Hindlimb muscle (tissue), 1 donor: ENCODE data around the gene MMP25. TPM values are rescaled to one million over a fixed set of nuclear protein-coding genes. Genes with fewer than 3 reads are reported as not detected.
"Not testable (repeated sequence)": the region's sequence is repeated elsewhere in the genome, so short reads cannot be mapped to it uniquely, and the experiment has no call there.

ENCODE experiments used
- DNase-seq: peaks from one replicate; pipeline ENCODE4 v3.0.0-alpha.2; 2013
- polyA plus RNA-seq: library from polyadenylated mRNA; unstranded; fragments of 120-200 nt; gene quantifications from one replicate; pipeline ENCODE4 v1.2.1, GENCODE V29; 2013; ENCODE audit not compliant: insufficient read length

The MMP25 gene
- polyA plus RNA-seq, 1 donor: 2.1 TPM

DNA sequence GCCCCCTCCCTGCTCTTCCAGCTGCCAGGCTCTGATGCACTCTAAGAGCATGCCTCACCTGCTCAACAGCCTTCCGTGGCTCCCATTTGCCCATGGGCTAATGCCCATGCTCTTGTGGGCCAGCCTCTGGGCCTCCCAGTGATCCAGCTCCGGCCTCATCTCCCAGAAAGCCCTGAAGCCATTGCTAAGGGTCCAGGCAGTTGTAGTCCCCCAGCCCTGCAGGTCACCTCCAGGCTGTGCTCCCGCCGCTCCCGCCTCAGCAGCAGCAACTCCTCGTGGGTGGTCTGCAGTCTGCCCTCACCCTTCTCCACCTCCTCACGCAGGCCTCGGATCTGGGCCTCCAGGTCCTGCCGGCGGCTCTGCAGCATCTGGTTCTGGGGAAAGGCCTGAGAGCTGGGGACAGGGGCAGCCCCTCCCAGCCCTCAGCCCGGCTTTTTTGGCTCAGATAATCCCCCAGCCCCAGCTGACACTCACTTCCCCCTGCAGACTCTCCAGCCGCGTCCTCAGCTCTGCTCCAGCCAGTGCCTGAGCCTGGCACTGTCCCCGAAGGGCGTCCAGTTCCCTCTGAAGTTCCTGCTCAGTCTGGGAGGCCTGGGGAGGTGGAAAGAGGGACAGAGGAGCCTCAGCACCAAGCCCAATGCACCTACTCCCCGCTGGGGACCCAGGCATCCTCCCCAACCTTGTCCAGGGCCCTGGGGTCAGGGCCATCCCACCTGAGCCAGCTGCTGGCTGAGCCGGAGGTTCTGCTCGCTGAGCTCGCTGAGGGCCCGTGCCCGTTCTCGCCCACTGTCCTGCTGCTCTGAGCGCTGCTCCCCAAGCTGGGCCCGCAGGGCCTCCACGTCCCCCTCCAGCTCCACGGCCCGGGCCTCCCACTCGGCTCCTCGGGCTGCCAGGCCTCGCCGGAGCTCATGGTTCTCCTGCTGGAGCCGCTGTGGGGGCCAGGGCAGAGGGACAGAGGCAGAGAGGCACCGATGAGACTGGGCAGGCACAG is 15.8 kb upstream of the MMP25 start:
- DNase-seq: no peak

GRCh38 chr16:3032624-3033023 is 13.7 kb upstream of the MMP25 start:
- DNase-seq: no peak

- DNase-seq: no peak
These were observed 10.9 kb upstream of the MMP25 start for GRCh38 chr16:3035289-3035971.

DNA sequence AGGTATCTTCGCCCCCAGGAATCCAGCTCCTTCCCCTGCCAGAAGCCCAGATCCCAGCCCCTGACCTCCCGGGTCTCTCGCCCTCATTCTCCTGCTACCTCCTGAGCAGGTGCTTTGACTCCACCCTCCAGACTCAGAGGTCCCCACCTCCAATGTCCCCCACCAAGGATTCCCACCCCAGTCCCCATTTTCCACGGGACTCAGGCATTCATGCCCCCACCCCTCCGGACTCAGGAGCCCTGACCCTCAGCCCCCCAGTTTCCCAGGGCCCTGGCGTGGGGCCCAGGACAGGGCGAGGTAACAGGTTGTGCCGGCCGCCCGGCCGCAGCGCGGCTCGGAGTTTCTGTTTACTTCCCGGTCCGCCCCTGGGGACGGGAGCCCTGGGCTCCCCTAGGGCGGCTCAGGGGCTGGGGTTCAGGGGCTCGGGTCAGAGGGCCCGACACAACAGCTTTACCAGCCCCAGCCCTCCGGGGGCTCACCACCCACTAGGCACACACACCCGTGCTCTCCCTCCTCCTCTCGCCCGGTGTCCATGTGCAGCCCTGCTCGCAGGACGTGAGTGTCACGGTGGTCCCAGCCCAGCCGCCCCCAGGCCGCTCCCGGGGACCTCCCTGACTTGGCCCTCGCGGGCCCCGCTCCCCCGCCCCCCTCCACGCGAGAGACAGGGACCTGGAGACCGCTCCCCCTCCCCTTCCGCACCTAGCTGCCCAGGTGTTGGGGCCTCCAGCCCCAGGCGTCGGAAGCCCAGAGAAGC is 10.2 kb upstream of the MMP25 start:
- no peak for DNase-seq

DNA sequence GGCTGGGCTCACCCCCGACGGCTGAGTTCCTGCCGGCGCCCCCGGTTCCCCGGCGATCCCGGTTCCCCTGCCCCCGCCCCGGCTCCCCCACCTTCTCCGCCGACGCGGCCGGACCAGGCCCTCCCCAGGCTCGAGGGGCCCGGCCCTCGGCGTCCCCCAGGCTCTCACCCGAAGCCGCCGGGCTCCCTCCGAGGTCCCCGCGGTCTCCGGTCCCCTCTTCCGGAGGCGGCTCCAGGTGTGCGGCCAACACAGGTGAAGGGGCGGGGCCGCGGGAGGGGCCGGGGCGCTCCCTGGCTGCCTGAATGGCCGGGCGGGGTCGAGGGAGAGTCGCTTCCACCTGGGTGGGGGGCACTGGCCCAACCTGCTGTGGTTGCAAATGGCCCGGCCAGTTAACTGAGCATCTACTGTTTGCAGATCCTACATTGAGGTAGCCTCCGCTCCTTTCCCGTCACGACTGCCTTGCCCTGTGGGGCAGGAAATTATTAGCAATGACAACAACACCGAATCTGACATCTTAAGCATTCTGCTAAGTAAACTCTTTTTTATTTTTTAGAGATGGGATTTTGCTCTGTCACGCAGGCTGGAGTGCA is 9.5 kb upstream of the MMP25 start, which contains the start of gene BICDL2:
BICDL2 (minus strand) TSS at position 219 of the 590 bp plus-strand sequence. CDS start 1,448 bp downstream, outside the sequence.
- no peak for DNase-seq

DNA sequence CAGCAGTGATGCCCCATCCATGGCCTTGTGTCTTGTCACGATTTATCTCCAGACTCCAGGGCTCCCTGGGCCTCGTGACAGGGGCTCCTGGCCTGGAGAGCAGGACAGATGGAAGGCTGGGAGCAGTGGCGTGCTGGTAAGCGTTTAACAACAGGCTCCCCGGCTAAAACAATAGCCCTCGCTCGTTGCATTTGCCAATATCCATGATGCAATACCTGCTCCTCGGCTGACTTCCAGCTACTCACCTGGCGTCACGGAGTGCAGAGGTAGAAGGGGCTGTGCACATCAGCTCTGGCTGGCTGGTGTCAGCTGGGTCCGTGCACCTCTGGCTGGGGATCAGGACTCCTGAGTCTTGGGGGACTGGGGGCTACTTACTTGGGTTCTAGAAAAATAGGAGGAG is 8.1 kb upstream of the MMP25 start:
- DNase-seq: no peak

DNA sequence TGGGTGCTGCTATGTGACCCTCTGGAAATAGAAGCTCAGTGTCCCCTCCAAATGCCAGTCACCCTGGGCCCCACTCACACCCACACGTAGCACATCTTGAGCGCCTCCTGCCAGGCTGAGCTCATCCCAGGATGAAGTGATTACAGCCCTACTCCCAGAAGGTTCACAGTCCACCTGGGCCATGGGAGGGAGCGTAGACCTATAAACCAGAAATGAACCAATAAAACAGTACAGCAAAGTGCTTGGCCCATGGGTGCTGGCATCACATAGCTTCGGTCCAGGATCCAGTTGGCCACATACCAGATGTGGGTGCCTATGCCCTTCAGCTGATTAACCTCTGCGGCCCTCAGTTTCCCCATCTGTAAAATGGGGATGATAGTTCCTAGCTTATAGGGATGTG is 7.5 kb upstream of the MMP25 start:
- DNase-seq: no peak

GRCh38 chr16:3042376-3042775 is 4.0 kb upstream of the MMP25 start:
- DNase-seq: no peak

DNA sequence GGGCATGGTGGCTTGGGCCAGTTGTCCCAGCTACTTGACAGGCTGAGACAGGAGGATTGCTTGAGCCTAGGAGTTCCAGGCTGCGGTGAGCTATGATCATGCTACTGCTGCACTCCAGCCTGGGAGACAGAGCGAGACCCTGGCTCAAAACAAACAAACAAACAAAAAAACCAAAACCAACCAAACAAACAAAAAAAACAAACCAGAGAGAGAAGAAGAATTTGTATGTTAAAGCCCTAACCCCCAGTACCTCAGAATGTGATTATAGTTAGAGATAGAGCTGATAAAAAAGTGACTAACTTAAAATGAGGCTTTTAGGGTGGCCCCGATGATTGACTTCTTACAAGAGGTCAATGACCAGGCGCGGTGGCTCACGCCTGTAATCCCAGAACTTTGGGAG is 1.7 kb upstream of the MMP25 start:
- no peak for DNase-seq

- DNase-seq: no peak
These were observed 453 bp downstream of the MMP25 start for GRCh38 chr16:3046641-3047386.

DNA sequence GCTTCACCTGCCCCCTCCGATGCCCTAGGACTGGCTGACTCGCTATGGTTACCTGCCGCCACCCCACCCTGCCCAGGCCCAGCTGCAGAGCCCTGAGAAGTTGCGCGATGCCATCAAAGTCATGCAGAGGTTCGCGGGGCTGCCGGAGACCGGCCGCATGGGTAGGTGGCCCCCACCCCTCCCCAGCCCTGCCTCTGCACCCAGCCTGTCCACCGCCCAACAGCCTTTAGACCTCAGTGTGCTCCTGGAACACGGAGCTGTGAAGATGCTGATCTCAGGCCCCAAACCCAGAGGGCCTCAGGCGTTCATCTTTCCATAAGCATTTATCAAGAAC is 993 bp downstream of the MMP25 start:
- no peak for DNase-seq

- no peak for DNase-seq
These were observed 3.6 kb downstream of the MMP25 start for GRCh38 chr16:3049921-3050481.

DNA sequence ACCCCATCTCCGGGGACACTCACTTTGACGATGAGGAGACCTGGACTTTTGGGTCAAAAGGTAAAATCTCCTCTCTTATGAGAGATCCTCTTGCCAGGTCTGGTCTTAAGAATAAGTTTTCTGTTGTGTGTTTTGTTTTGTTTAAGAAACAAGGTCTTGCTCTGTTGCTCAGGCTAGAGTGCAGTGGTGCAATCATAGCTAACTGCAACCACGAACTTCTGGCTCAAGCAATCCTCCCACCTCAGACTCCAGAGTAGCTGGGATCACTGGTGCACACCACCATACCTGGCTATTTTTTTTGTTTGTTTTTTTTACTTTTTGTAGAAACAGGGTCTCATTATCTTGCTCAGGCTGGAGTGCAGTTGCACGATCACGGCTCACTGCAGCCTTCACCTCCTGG is 4.1 kb downstream of the MMP25 start:
- DNase-seq: no peak

- no peak for DNase-seq
These were observed 4.6 kb downstream of the MMP25 start for GRCh38 chr16:3051009-3051408.

DNA sequence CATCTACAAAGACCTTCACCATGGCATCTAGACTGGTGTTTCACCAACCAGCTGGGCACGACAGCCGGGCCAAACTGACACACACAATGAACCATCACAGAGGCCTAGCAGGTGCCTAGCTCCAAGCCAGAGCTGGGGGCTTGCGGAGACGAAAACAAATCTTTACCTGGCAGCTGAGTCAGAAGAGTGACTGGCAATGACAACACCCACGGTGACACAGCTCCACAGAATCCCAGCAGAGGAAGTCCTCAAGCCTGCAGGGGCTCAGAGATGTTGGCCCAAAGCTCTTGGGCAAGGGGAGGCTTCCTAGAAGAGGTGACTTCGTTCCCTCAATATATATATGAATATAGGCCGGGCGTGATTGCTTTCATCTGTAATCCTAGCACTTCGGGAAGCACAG is 5.1 kb downstream of the MMP25 start:
- no peak for DNase-seq

DNA sequence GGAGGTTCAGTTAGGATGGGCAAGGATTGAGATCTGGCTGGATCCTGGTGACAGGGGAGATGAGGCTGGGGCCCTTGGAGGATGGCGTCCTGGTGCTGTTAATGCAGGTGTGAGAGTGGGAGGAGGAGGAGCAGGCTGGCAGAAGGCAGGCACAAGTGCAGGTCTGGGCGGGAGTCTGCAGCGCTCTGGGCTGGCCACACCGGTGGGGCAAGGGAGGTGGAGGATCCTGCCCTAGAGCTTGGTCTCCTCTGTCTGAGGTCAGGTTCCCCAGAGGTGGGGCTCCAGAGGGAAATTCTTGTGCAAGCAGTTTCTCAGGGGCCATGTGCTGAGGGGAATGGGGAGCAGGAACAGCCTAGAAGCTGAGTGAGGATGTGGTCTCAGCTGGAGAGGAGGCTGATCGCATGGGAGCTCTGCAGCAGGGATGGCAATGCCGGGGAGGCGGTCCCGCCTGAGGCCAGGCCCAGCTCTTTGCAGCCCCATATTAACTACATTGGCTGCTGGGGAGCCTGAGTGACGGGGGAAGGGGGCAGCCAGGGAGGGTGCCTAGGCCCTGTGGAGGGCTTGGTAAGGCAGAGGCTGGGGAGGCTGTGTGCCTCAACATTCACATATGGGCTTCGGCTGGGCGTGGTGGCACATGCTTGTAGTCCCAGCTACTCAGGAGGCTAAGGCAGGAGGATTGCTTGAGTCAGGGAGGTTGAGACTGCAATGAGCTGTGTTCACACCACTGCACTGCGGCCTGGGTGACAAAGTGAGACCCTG is 6.4 kb downstream of the MMP25 start:
- not testable (repeated sequence) for DNase-seq

- DNase-seq: not testable (repeated sequence)
These were observed 7.0 kb downstream of the MMP25 start for GRCh38 chr16:3053330-3053710.

DNA sequence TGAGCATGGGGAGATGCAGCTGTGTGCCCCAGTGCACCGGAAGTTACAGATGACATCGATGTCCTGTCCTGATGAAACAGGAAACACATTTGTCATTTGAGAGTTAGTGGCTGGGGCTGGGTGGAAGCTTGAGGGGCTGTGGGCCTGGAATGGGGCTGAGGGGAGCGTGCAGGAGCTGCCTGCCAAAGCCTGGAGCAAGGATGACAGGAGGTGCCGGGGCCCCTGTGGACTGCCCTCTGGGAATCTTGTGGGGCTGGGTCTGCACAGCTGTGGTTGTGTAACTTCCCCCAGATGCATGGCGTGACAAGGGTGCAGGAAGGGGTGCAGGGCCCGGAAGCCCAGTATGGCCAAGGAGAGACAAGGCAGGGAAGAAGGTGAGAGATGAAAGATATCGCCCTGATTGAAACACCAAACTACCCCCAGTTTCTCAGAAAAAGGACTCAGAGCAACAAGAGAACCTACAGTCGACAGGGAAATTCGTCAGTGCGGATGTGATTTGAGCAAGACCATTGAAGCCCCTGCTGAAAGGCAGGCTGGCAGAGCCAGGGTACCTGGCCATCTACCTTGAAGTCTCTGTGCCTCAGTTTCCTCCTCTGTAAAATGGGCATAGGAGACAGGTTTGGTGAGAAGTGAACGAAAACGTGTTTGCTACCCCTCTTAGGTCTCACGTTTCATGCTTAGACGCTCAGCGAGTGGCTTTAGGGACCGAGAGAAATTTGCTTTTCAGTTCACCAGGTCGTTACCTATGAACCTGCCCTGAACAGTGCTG is 8.8 kb downstream of the MMP25 start:
- no peak for DNase-seq

- DNase-seq: not testable (repeated sequence)
These were observed 9.4 kb downstream of the MMP25 start for GRCh38 chr16:3055734-3056115.
